H1 (cell line): ENCODE measurements around the gene SRR. TPM values are rescaled to one million over a fixed set of nuclear protein-coding genes. Genes with fewer than 3 reads are reported as not detected.
A peak's percentile ranks its signal among the peaks of the same experiment; 100 is the strongest.

Source experiments
- CTCF ChIP-seq, 3 experiments: IDR thresholded peaks; 1 replicate in 2 of 3; 2 replicates in 1 of 3; pipeline versions ENCODE4 v1.5.1 to v1.6.1; 2011; ENCODE audit warnings: low read length in 3 of 3, mild to moderate bottlenecking in 3 of 3, inconsistent platforms in 2 of 3, low read depth in 1 of 3, moderate library complexity in 1 of 3; ENCODE audit not compliant: insufficient read depth in 1 of 3; ENCODE audit errors: control extremely low read depth in 1 of 3
- SAP30 ChIP-seq: fragments of 300-600 bp; sonication (generic); IDR thresholded peaks from 2 replicates; pipeline ENCODE4 v1.7.1; 2012; ENCODE audit warnings: low read length, moderate library complexity, mild to moderate bottlenecking, inconsistent platforms; ENCODE audit not compliant: insufficient read depth, insufficient replicate concordance
- polyA plus RNA-seq, 7 experiments: library from polyadenylated mRNA; depleted of rRNA in 3 of 7; stranded (reverse) in 5 of 7; unstranded in 2 of 7; fragments of >200 nt in 5 of 7; fragments of 200-250 nt in 2 of 7; gene quantifications; 1 replicate in 5 of 7; 2 replicates in 1 of 7; 4 replicates in 1 of 7; pipeline versions ENCODE4 v1.2.1 to v1.2.3, GENCODE V29; 2011 to 2013; ENCODE audit warnings: missing spikeins in 2 of 7, mixed read lengths in 2 of 7
- total RNA-seq: library from RNA; stranded (reverse); fragmentation: NEBNext Ultra II Directional; extraction: Animal tissue kit (Norgen Biotek cat#: 25700); gene quantifications from 2 replicates; pipeline ENCODE4 v1.2.1, GENCODE V29; 2021

The SRR gene
- total and polyA plus RNA-seq, 2 of the 8 experiments (the other 6 are each of a cell fraction or from before 2014, with no cell fraction given): 3.6 to 4.5 TPM

- TF ChIP-seq CTCF (IDR thresholded peaks at IDR 0.05; ENCODE audit: control extremely low read depth in 1 of 3, insufficient read depth in 1 of 3, low read depth in 1 of 3, low read length in 3 of 3) (no peak; a peak in 1 of 4 replicates), SAP30 (peak; percentile 5)
Measured at GRCh38 chr17:2336852-2337543, 33.2 kb downstream of the SRR start, which contains the start of gene SGSM2 (continued).
